NCI-H1694 treated with DMSO at 0.1 percent for 48 hours (cell line): Measurements from ENCODE around the gene GNAL.
"Not testable (repeated sequence)": the region's sequence is repeated elsewhere in the genome, so short reads cannot be mapped to it uniquely, and the experiment has no call there.

Source experiments
- DNase-seq: peaks from one replicate; lab custom pipeline; 2025; lab: John Stamatoyannopoulos, UW

GNAL gene

GRCh38 chr18:11669271-11669947 lies 19.7 kb upstream of the GNAL start:
- DNase-seq, result no peak

GRCh38 chr18:11669948-11670275 lies 19.2 kb upstream of the GNAL start:
- DNase-seq, result no peak

- no peak for DNase-seq
Measured at GRCh38 chr18:11671156-11671555, 17.9 kb upstream of the GNAL start.

- no peak for DNase-seq
Measured at GRCh38 chr18:11672198-11672597, 16.9 kb upstream of the GNAL start.

- no peak for DNase-seq
Measured at GRCh38 chr18:11672846-11673454, 16.1 kb upstream of the GNAL start.

GRCh38 chr18:11673560-11673959 lies 15.5 kb upstream of the GNAL start:
- DNase-seq, result no peak

GRCh38 chr18:11674119-11674518 lies 14.9 kb upstream of the GNAL start:
- DNase-seq, result no peak

GRCh38 chr18:11676386-11676785 lies 12.7 kb upstream of the GNAL start:
- DNase-seq, result no peak

GRCh38 chr18:11676867-11677266 lies 12.2 kb upstream of the GNAL start:
- no peak for DNase-seq

- no peak for DNase-seq
Measured at GRCh38 chr18:11678211-11678610, 10.9 kb upstream of the GNAL start.

GRCh38 chr18:11689669-11690565 lies 853 bp downstream of the GNAL start:
- no peak for DNase-seq

GRCh38 chr18:11690660-11691059 lies 1.6 kb downstream of the GNAL start:
- not testable (repeated sequence) for DNase-seq

GRCh38 chr18:11695736-11696135 lies 6.7 kb downstream of the GNAL start:
- DNase-seq, result no peak

GRCh38 chr18:11696451-11696850 lies 7.4 kb downstream of the GNAL start:
- DNase-seq, result no peak

GRCh38 chr18:11700876-11701275 lies 11.8 kb downstream of the GNAL start:
- no peak for DNase-seq

GRCh38 chr18:11710578-11710977 lies 21.5 kb downstream of the GNAL start:
- DNase-seq, result no peak

GRCh38 chr18:11713756-11714155 lies 24.7 kb downstream of the GNAL start:
- DNase-seq, result no peak

GRCh38 chr18:11714244-11714918 lies 25.3 kb downstream of the GNAL start:
- no peak for DNase-seq

GRCh38 chr18:11716767-11717315 lies 27.8 kb downstream of the GNAL start:
- not testable (repeated sequence) for DNase-seq

- no peak for DNase-seq
Measured at GRCh38 chr18:11719050-11719449, 30.0 kb downstream of the GNAL start.

- no peak for DNase-seq
Measured at GRCh38 chr18:11719621-11720020, 30.6 kb downstream of the GNAL start.

GRCh38 chr18:11721720-11722119 lies 32.7 kb downstream of the GNAL start:
- no peak for DNase-seq
